ENCODE measurements around the gene ZNF850. TPM values are rescaled to one million over a fixed set of nuclear protein-coding genes. Genes with fewer than 3 reads are reported as not detected.
A peak's percentile ranks its signal among the peaks of the same experiment; 100 is the strongest.

The ZNF850 gene
- total RNA-seq, 1 donor from 2014 or later = 5.1 TPM

DNA sequence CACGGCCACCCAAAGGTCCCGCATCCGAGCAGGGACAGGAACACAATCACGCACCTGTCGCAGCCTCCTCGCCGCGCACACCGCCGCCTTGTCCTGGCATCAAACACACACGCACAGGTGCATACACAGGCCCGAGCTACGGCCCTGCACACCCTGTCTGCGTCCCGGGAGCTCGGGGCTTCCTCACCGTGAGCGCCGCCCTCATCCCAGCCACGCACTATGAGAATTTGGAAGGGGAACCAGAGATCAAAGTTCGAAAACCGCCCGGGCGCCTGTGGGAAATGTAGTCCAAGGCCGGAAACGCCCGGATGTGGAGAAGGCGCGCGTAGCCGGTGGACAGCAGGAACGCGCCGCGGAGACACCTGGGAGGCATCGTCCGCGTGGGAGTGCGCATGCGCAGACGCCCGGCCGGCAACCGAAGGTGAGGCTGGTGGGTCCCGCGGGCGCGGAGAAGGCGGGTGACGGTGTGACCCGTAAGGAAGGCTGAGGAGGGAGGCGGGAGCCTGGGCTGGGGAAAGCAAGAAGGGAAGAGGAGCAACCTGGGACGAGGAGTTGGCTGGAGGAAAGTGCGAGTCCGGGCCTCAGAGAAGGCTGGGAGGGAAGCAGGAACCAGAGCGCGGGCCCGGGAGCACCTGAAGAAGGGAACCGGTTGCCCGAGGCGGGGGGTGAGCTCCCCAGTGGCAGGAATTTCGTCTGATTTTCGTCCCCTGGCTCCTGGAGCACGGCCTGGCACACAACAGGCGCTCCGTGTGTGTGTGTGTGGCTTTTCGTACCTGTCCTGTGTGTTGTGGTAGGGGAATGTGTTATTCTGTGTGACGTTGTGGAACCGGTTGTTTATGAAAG is 85.2 kb downstream of the ZNF850 start, which contains the start of gene ZNF567:
Gene ZNF567, plus strand, starts transcription at position 399 of the 843 bp plus-strand sequence. CDS start 7,256 bp downstream, outside the sequence.
- DNase-seq (ENCODE audit: low spot score in 2 of 2) = peak; percentile 88 to 98
- H3K4me1 ChIP-seq = peaks cover 0 to 6% of the 10 kb centered on the region in 2 donors
- peaks cover 4 to 39% of the 10 kb centered on the region in 2 donors for H3K9me3 ChIP-seq
- TF ChIP-seq, protein P1, sequence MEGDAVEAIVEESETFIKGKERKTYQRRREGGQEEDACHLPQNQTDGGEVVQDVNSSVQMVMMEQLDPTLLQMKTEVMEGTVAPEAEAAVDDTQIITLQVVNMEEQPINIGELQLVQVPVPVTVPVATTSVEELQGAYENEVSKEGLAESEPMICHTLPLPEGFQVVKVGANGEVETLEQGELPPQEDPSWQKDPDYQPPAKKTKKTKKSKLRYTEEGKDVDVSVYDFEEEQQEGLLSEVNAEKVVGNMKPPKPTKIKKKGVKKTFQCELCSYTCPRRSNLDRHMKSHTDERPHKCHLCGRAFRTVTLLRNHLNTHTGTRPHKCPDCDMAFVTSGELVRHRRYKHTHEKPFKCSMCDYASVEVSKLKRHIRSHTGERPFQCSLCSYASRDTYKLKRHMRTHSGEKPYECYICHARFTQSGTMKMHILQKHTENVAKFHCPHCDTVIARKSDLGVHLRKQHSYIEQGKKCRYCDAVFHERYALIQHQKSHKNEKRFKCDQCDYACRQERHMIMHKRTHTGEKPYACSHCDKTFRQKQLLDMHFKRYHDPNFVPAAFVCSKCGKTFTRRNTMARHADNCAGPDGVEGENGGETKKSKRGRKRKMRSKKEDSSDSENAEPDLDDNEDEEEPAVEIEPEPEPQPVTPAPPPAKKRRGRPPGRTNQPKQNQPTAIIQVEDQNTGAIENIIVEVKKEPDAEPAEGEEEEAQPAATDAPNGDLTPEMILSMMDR (IDR thresholded peaks at IDR 0.05) = no peak
- peak within 1 kb of the TSS; percentile 39 to 66 for H3K27ac ChIP-seq
- intact Hi-C loops (cut with DNase I) = loop anchor here (1.0 to 10.0 kb wide), 9 partner anchors 21 to 905 kb away; partner anchors contain the start of genes ZNF260, ZNF345, ZNF461 and ZNF529
- peaks cover 30 to 40% of the 10 kb centered on the region in 2 donors for H3K36me3 ChIP-seq
- H3K27me3 ChIP-seq = no peaks in the 10 kb centered on the region
- H3K4me3 ChIP-seq = peak within 1 kb of the TSS; percentile 68 to 75

DNA sequence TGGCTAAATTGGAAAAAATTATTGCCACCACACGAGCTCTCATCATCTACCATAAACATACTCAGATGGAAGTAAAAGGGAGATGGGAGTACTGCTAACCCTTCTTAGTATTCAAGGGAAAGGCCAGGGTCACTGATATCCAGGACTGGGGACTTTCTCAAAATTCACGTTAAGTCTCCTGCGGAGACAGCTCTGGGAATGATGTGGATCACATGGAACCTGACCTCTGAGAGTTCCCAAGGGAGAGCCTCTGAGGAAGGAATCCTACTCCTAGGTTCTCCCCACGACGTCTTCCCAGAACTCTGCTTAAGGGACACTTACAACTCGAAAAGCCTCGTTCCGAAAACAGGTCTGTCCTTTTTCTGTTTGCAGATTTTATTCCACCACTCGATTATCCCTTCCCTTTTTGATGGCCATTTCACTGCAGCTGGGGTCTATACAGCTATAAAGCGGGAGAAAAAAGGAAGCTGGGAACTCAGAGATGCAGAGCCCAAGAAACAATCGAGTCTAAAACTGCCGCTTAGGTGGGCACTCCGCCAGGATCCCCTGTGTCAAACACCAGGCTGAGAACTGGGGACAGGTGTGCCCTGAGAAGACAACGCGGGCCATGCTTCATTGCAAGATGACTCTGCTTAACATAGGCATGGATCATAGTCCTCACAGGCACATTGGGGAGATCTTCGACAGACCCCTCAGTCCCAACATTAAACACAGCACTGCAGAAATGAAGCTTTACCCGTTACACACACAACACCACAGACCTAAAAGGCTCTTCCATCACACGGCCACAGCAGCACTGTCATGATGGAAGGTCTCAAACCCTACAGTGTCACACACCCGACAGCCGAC is 86.0 kb downstream of the ZNF850 start:
- peaks cover 4 to 40% of the 10 kb centered on the region in 2 donors for H3K9me3 ChIP-seq
- no peak for DNase-seq (ENCODE audit: low spot score in 2 of 2)
- TF ChIP-seq, protein P1 (IDR thresholded peaks at IDR 0.05) = no peak
- peaks cover 0 to 6% of the 10 kb centered on the region in 2 donors for H3K4me1 ChIP-seq
- H3K4me3 ChIP-seq = peak overlapping the region; percentile 68 to 75
- peak overlapping the region; percentile 12 to 66 for H3K27ac ChIP-seq
- H3K36me3 ChIP-seq = peaks cover 22 to 37% of the 10 kb centered on the region in 2 donors
- intact Hi-C loops (cut with DNase I) = loop anchor here (1.0 to 10.0 kb wide), 9 partner anchors 20 to 906 kb away; partner anchors contain the start of genes ZNF260, ZNF345, ZNF461 and ZNF529
- no peaks in the 10 kb centered on the region for H3K27me3 ChIP-seq

DNA sequence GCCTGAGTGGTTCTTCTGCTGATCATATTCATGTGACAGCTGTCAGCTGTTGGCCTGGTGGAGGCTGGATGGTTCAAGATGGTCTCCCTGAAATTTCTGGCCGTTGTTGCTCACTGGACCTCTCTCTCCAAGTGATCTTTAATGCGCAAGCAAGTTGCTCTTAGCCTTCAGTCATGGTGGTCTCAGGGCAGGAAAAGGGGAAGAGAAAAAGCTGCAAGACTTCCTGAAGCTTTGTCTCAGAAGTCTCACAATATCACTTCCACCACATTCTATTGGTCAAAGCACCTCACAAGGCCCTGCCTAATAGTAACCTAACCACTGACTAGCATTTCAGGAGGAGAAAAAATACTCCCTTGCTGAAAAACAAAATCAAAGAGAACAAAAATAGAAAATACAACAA is 86.8 kb downstream of the ZNF850 start:
- intact Hi-C loops (cut with DNase I) = loop anchor here (2.0 to 10.0 kb wide), 6 partner anchors 86 to 906 kb away; partner anchors contain the start of genes ZNF345, ZNF529, ZNF540 and ZNF569
- DNase-seq (ENCODE audit: low spot score in 2 of 2) = no peak
- TF ChIP-seq, protein P1 (IDR thresholded peaks at IDR 0.05) = no peak
- peaks cover 14 to 36% of the 10 kb centered on the region in 2 donors for H3K36me3 ChIP-seq
- no peaks in the 10 kb centered on the region for H3K27me3 ChIP-seq
- peak overlapping the region in 1 of 2 donors; percentile 68 for H3K4me3 ChIP-seq
- H3K27ac ChIP-seq = no peak overlapping the region
- peaks cover 2 to 40% of the 10 kb centered on the region in 2 donors for H3K9me3 ChIP-seq
- peaks cover 0 to 6% of the 10 kb centered on the region in 2 donors for H3K4me1 ChIP-seq

DNA sequence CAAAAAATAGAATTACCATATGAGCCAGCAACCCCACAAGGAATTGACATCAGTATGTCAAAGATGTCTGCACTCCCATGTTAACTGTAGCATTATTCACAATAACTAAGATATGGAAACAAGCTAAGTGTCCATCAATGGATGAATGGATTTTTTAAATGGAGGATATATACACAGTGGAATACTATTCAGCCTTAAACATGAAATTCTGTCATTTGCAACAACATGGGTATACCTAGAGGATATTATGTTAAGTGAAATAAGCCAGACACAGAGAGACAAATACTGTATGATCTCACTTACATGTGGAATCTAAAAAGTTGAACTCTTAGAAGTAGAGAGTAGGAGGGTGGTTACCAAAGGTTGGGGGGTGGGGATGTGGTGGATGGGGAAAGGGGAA is 93.2 kb downstream of the ZNF850 start:
- Histone ChIP-seq H3K27me3 (no peaks in the 10 kb centered on the region), H3K4me3 (no peak overlapping the region), H3K9me3 (peaks cover 49 to 86% of the 10 kb centered on the region in 2 donors), H3K27ac (no peak overlapping the region), H3K4me1 (no peaks in the 10 kb centered on the region), H3K36me3 (peaks cover 27 to 53% of the 10 kb centered on the region in 2 donors)
- intact Hi-C loops (cut with DNase I) = no loop called here
- TF ChIP-seq, protein P1 (IDR thresholded peaks at IDR 0.05) = no peak
- no peak for DNase-seq (ENCODE audit: low spot score in 2 of 2)

GRCh38 chr19:36674201-36674600 is 98.4 kb downstream of the ZNF850 start:
- TF ChIP-seq, protein P1 (IDR thresholded peaks at IDR 0.05) = no peak
- Histone ChIP-seq H3K4me1 (no peaks in the 10 kb centered on the region), H3K4me3 (no peak overlapping the region), H3K9me3 (peaks cover 43 to 99% of the 10 kb centered on the region in 2 donors), H3K27me3 (no peaks in the 10 kb centered on the region), H3K27ac (no peak overlapping the region), H3K36me3 (peaks cover 27 to 60% of the 10 kb centered on the region in 2 donors)
- intact Hi-C loops (cut with DNase I) = no loop called here
- DNase-seq (ENCODE audit: low spot score in 2 of 2) = no peak
